Hepatocyte (in vitro differentiated cells): ENCODE data around the gene NCAPD3. TPM values are rescaled to one million over a fixed set of nuclear protein-coding genes. Genes with fewer than 3 reads are reported as not detected.
A peak's percentile ranks its signal among the peaks of the same experiment; 100 is the strongest.

Experiments used
- DNase-seq: peaks from one replicate; pipeline ENCODE4 v3.0.0-alpha.2; 2016; ENCODE audit warnings: low spot score
- H2AFZ ChIP-seq: fragments of 200-600 bp; sonication (generic); 2 replicates; pipeline ENCODE4 v1.6.0; 2016; ENCODE audit warnings: antibody characterized with exemption, mild to moderate bottlenecking
- H3K27ac ChIP-seq: fragments of 200-600 bp; sonication (generic); 2 replicates; pipeline ENCODE4 v1.5.1; 2016; ENCODE audit warnings: mild to moderate bottlenecking
- H3K27me3 ChIP-seq: fragments of 200-600 bp; sonication (generic); 2 replicates; pipeline ENCODE4 v1.6.1; 2016
- H3K36me3 ChIP-seq: fragments of 200-600 bp; sonication (generic); replicated peaks from 2 replicates; pipeline ENCODE4 v1.5.1; 2016; ENCODE audit warnings: low read depth; ENCODE audit not compliant: insufficient read depth
- H3K4me1 ChIP-seq: fragments of 200-600 bp; sonication (generic); 2 replicates; pipeline ENCODE4 v1.5.1; 2016; ENCODE audit warnings: mild to moderate bottlenecking, moderate library complexity; ENCODE audit not compliant: insufficient read depth
- H3K4me2 ChIP-seq: fragments of 200-600 bp; sonication (generic); 2 replicates; pipeline ENCODE4 v1.6.0; 2016
- H3K4me3 ChIP-seq: fragments of 200-600 bp; sonication (generic); 2 replicates; pipeline ENCODE4 v1.5.1; 2016; ENCODE audit warnings: mild to moderate bottlenecking
- H3K79me2 ChIP-seq: fragments of 200-600 bp; sonication (generic); 2 replicates; pipeline ENCODE4 v1.6.0; 2017; ENCODE audit warnings: mild to moderate bottlenecking
- H3K9me2 ChIP-seq: fragments of 200-600 bp; sonication (generic); replicated peaks from 2 replicates; pipeline ENCODE4 v1.6.0; 2017; ENCODE audit warnings: mild to moderate bottlenecking; ENCODE audit not compliant: insufficient read depth
- H3K9me3 ChIP-seq: fragments of 200-600 bp; sonication (generic); 2 replicates; pipeline ENCODE4 v1.5.1; 2016; ENCODE audit warnings: low read depth, mild to moderate bottlenecking
- H4K20me1 ChIP-seq: fragments of 200-600 bp; sonication (generic); 2 replicates; pipeline ENCODE4 v1.6.0; 2016; ENCODE audit warnings: mild to moderate bottlenecking; ENCODE audit not compliant: insufficient read depth, poor library complexity, severe bottlenecking
- CTCF ChIP-seq: fragments of 200-600 bp; sonication (generic); IDR thresholded peaks from 2 replicates; pipeline ENCODE4 v1.5.1; 2016; ENCODE audit warnings: antibody characterized with exemption, mild to moderate bottlenecking; ENCODE audit not compliant: poor library complexity
- EZH2 ChIP-seq: fragments of 200-600 bp; sonication (generic); IDR thresholded peaks from 2 replicates; pipeline ENCODE4 v1.6.1; 2016; ENCODE audit warnings: antibody characterized with exemption, mild to moderate bottlenecking, borderline replicate concordance
- EZH2phosphoT487 ChIP-seq: fragments of 200-600 bp; sonication (generic); IDR thresholded peaks from one replicate; pipeline ENCODE4 v1.6.1; 2018; ENCODE audit warnings: antibody characterized with exemption, mild to moderate bottlenecking, low read depth, moderate library complexity; ENCODE audit not compliant: unreplicated experiment, severe bottlenecking
- WGBS: methylation state at CpG from one replicate; pipeline ENCODE4 v1.1.6; 2016; ENCODE audit warnings: low lambda C conversion rate; ENCODE audit errors: missing lambda C conversion rate; 5-methylcytosine and 5-hydroxymethylcytosine counted together
- polyA plus RNA-seq: library from polyadenylated mRNA; unstranded; fragments of >200 nt; fragmentation: Nextera tagmentation; extraction: Ambion mirVana; gene quantifications from 2 replicates; pipeline ENCODE4 v1.2.1, GENCODE V29; 2016
- total RNA-seq: library from RNA; depleted of rRNA; stranded (reverse); fragments of >200 nt; gene quantifications from 2 replicates; pipeline ENCODE4 v1.2.3, GENCODE V29; 2014

NCAPD3 gene
- total and polyA plus RNA-seq, 2 experiments from 2014 or later = 8.8 to 9.5 TPM

- TF ChIP-seq EZH2 (no peak), EZH2phosphoT487 (no peak), CTCF (no peak)
- no peaks in the 10 kb centered on the region for H3K9me3 ChIP-seq
- no peak overlapping the region for H3K27ac ChIP-seq
- DNase-seq = no peak
- H3K4me1 ChIP-seq = no peaks in the 10 kb centered on the region
- no peaks in the 10 kb centered on the region for H3K36me3 ChIP-seq
- 93% methylated on average over 7 of the region's 7 CpGs for WGBS
- H3K4me3 ChIP-seq = no peak overlapping the region
- H3K79me2 ChIP-seq = no peaks in the 10 kb centered on the region
- no peaks in the 10 kb centered on the region for H4K20me1 ChIP-seq
- H2AFZ ChIP-seq = no peak overlapping the region
- peaks cover 3% of the 10 kb centered on the region for H3K27me3 ChIP-seq
- H3K4me2 ChIP-seq = no peak overlapping the region
- no peaks in the 10 kb centered on the region for H3K9me2 ChIP-seq
Measured at GRCh38 chr11:134264966-134265764, 41.4 kb upstream of the NCAPD3 start.

- Histone ChIP-seq H3K36me3 (no peaks in the 10 kb centered on the region), H3K4me1 (no peaks in the 10 kb centered on the region), H3K27me3 (no peaks in the 10 kb centered on the region), H3K4me2 (no peak overlapping the region), H2AFZ (no peak overlapping the region), H3K79me2 (no peaks in the 10 kb centered on the region), H3K9me3 (no peaks in the 10 kb centered on the region), H3K9me2 (no peaks in the 10 kb centered on the region), H3K27ac (no peak overlapping the region), H4K20me1 (no peaks in the 10 kb centered on the region), H3K4me3 (no peak overlapping the region)
- 88% methylated on average over 14 of the region's 14 CpGs for WGBS
- TF ChIP-seq EZH2 = no peak
- no peak for TF ChIP-seq EZH2phosphoT487
- TF ChIP-seq CTCF = peak; percentile 41
- DNase-seq = peak; percentile 42
Measured at GRCh38 chr11:134261626-134262488, 38.1 kb upstream of the NCAPD3 start.

GRCh38 chr11:134260983-134261382 is 37.2 kb upstream of the NCAPD3 start:
- WGBS = 97% methylated on average over 16 of the region's 16 CpGs
- Histone ChIP-seq H3K79me2 (no peaks in the 10 kb centered on the region), H3K9me3 (no peaks in the 10 kb centered on the region), H2AFZ (no peak overlapping the region), H3K9me2 (no peaks in the 10 kb centered on the region), H3K36me3 (no peaks in the 10 kb centered on the region), H3K27me3 (no peaks in the 10 kb centered on the region), H3K4me3 (no peak overlapping the region), H4K20me1 (no peaks in the 10 kb centered on the region), H3K4me1 (no peaks in the 10 kb centered on the region), H3K4me2 (no peak overlapping the region), H3K27ac (no peak overlapping the region)
- no peak for TF ChIP-seq CTCF
- no peak for DNase-seq
